Mesodermal cell (in vitro differentiated cells): ENCODE data around the gene PTBP1.
"Not testable (repeated sequence)": the region's sequence is repeated elsewhere in the genome, so short reads cannot be mapped to it uniquely, and the experiment has no call there.

Experiments
- H3K27ac ChIP-seq: 2 replicates; pipeline ENCODE4 v1.7.0; 2013; ENCODE audit warnings: mild to moderate bottlenecking, low read depth, low read length, moderate library complexity; ENCODE audit not compliant: severe bottlenecking
- H3K36me3 ChIP-seq: 2 replicates; pipeline ENCODE4 v1.7.1; 2013; ENCODE audit warnings: mild to moderate bottlenecking, low read length, moderate library complexity; ENCODE audit not compliant: control insufficient read depth, insufficient read depth
- H3K4me1 ChIP-seq: one replicate; pipeline ENCODE4 v1.7.1; 2013; ENCODE audit warnings: mild to moderate bottlenecking, low read length; ENCODE audit not compliant: insufficient read depth, control insufficient read depth, poor library complexity, severe bottlenecking
- H3K4me3 ChIP-seq: 2 replicates; pipeline ENCODE4 v1.7.0; 2013; ENCODE audit warnings: low read length, control low read depth, mild to moderate bottlenecking; ENCODE audit not compliant: insufficient read depth, poor library complexity, severe bottlenecking; ENCODE audit errors: extremely low read depth
- H3K9me3 ChIP-seq: 2 replicates; pipeline ENCODE4 v1.7.1; 2013; ENCODE audit warnings: mild to moderate bottlenecking, low read length, moderate library complexity; ENCODE audit not compliant: control insufficient read depth
- WGBS, 2 experiments: methylation state at CpG; one replicate each; pipeline ENCODE4 v1.1.5; 2013; ENCODE audit warnings: missing lambda C conversion rate in 2 of 2; ENCODE audit not compliant: insufficient coverage in 2 of 2; 5-methylcytosine and 5-hydroxymethylcytosine counted together

Gene PTBP1

DNA sequence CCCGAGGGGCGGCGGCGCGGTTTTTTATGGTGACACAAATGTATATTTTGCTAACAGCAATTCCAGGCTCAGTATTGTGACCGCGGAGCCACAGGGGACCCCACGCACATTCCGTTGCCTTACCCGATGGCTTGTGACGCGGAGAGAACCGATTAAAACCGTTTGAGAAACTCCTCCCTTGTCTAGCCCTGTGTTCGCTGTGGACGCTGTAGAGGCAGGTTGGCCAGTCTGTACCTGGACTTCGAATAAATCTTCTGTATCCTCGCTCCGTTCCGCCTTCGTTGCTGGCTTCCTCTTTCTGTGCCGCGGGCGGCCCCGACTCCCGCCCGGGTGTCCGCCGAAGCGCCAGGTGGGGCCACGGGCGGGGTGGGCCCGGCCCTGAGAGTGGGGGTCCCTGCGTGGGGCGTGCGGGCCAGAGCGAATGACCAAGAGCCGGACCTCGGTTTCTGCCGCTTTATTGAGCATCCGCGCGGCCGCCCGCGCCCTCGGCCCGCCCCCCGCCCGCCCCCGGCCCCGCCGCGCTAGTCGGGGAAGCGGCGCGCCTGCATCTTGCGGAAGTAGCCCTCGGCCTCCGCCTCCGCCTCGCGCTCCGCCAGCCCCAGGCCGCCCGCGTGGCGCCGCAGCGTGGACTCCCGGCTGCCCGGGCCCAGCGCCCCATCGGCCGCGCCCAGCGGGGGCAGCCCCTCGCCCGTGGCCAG is 14.9 kb downstream of the PTBP1 start:
- H3K36me3 ChIP-seq = peaks cover 70% of the 10 kb centered on the region
- H3K9me3 ChIP-seq = no peaks in the 10 kb centered on the region
- no peaks in the 10 kb centered on the region for H3K4me1 ChIP-seq
- 97 to 98% methylated on average over 65 to 80 of the region's 80 CpGs for WGBS, 2 experiments
- H3K27ac ChIP-seq = no peak overlapping the region
- H3K4me3 ChIP-seq = no peak overlapping the region

DNA sequence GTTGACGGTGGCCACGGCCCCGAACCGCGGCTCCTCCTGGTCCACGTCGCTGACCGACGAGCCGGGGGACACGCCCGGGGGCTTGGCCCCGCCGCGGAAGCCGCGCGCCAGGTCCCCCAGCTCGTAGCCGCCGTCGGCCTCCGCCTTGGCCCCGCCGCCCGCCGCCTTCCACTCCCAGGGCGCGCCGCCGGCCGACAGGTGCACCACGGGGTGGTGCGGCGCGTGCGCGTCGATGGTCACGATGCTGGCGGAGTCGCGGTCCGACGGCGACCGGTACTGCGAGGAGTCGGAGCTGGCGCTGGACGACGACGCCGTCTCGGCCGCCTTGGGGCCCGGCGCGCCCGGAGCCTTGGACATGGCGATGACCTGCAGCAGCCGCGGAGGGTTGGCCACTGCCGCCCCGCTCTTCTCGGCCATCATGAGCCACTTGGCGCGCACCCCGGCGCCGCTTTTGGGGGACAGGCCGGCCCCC is 15.5 kb downstream of the PTBP1 start:
- H3K4me3 ChIP-seq = no peak overlapping the region
- H3K27ac ChIP-seq = no peak overlapping the region
- WGBS, 2 experiments = 95 to 97% methylated on average over 72 of the region's 72 CpGs
- H3K36me3 ChIP-seq = peaks cover 64% of the 10 kb centered on the region
- H3K9me3 ChIP-seq = no peaks in the 10 kb centered on the region
- H3K4me1 ChIP-seq = no peaks in the 10 kb centered on the region

DNA sequence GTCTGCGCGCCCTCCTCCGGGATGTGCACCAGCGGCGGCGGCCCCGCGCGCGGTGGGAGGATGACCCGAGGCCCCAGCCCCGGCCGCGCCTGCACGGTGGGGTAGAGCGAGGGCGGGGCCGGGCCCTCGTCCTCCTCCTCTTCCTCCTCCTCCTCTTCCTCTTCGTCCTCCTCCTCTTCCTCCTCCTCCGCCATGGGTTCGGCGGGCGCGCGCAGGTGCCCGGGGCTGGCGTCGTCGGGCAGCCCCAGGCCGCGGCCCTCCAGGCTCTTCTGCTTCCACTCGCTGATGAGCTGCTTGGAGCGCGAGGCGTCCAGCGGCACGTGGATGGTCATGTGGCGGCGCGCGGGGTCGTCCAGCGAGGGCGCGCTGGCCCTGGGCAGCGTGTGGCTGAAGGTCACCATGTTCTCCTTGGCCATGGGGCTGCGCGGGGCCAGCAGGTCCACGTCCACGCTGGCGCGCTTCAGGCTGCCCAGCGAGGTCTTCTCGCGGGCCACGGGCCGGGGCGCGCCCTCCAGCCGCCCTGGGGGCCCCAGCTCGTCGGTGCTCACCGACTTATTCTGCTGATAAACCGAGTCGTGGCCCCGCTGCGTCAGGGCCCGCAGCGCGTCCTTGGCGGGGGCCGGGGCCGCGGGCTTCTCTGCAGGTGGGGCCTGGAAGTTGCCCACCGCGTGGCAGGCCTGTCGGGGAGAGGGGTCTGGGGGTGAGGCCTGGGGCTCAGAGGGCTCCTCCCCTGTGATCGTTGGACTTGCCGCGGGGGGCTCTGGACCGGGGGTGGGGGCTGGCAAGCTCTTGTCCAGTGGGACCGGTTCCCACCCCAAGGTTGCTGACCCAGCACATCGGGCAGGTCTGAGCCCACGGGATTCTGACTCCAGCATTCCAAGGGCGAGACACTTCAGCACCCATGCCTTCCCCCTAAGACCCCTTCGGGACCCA is 16.2 kb downstream of the PTBP1 start:
- H3K9me3 ChIP-seq = no peaks in the 10 kb centered on the region
- peaks cover 57% of the 10 kb centered on the region for H3K36me3 ChIP-seq
- WGBS, 2 experiments = 97% methylated on average over 55 to 69 of the region's 87 CpGs
- H3K4me3 ChIP-seq = no peak overlapping the region
- H3K27ac ChIP-seq = no peak overlapping the region
- no peaks in the 10 kb centered on the region for H3K4me1 ChIP-seq

DNA sequence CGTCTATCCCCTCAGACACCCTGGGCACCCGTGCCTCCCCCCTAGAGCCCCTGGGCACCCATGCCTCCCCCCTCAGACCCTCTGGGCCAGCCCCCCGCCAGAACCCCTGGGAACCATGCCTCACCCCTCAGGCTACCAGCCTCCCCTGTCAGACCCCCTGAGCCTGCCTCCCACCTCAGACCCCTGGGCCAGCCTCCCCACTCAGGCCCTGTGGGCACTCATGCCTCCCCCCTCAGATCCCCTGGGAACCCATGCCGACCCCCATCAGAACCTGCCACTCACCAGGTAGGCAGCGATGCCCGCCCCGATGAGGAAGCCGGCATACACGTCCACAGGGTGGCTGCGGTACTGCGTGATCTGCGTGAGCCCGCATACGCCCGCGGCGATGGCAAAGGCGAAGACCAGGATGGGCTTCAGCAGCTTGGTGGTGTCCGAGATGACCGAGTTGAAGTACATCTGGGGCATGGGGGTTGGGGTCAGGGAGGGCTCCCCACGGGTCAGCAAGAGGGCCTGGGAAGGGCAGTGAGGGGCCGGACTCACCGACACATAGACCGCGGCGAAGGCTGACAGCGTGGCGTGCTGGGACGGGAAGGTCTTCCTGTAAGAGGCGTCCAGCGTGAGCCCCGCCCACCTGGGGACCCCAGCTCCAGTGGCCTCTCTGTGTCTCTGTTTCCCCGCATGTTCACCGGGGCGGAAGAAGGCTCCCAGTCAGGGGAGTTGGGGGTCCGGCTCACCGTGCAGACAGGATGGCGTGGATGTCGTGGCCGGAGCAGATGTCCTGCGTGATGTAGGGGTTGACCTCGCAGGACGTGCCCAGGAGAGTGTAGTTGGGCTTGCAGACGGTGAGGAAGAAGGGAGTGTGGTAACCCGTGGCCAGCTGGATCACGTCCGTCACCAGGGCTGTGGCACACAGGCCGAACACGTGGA is 17.2 kb downstream of the PTBP1 start:
- no peaks in the 10 kb centered on the region for H3K4me1 ChIP-seq
- no peaks in the 10 kb centered on the region for H3K9me3 ChIP-seq
- H3K4me3 ChIP-seq = no peak overlapping the region
- 97% methylated on average over 39 to 46 of the region's 49 CpGs for WGBS, 2 experiments
- H3K36me3 ChIP-seq = peaks cover 49% of the 10 kb centered on the region
- H3K27ac ChIP-seq = no peak overlapping the region

DNA sequence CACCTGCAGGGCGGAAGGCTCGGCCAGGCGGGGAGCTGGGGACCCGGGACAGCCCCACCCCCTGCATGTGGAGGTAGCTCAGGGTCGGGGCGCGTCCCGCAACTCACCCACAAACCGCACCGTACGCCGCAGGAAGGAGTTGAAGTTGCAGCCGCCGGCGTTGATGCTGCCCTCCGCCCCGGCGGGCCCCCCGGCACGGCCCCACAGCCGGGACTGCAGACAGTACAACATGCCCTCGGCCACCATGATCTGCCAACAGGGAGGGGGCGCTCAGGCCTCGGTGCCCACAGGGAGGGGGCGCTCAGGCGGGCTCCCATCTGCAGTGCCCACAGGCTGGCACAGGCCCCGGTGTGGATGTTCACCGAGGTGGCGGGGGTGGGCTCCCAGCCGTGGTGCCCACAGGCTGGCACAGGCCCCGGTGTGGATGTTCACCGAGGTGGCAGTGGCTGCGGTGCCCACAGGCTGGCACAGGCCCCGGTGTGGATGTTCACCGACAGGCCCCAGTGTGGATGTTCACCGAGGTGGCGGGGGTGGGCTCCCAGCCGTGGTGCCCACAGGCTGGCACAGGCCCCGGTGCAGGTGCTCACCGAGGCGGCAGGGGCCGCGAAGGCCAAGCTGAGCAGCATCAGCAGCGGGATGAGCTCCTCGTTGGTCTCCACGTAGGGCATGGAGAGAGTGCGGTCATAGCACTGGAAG is 18.0 kb downstream of the PTBP1 start:
- Histone ChIP-seq H3K27ac (no peak overlapping the region), H3K4me1 (no peaks in the 10 kb centered on the region), H3K9me3 (no peaks in the 10 kb centered on the region), H3K4me3 (no peak overlapping the region), H3K36me3 (peaks cover 42% of the 10 kb centered on the region)
- 96 to 97% methylated on average over 43 to 47 of the region's 47 CpGs for WGBS, 2 experiments

DNA sequence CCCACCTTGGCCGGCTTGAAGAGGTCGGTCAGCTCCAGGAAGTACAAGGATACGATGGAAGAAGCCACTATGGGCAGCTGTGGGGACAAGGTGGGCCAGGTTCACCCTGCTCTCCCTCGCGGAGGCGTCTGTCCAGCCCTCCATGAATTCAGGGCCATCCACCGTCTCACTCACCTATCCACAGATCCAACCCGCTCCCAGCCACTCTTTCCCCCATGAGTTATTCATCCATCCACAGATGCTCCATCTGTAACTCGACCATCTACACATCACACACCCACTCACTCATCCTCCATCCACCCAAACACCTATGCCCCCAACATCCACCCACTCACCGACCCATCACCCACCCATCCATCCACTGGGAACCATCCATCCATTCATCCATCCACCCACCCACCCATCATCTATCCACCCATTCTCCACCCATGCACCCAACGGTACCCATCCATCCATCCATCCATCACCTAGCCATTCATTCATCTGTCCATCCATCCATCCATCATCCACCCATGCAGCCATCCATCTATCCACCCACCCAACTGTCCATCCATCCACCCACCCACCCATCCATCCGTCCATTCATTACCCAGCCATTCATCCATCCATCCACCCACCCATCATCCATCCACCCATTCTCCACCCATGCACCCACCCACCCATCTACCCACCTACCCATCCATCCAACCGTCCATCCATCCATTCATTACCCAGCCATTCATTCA is 18.7 kb downstream of the PTBP1 start:
- 97 to 98% methylated on average over 12 to 13 of the region's 13 CpGs for WGBS, 2 experiments
- no peaks in the 10 kb centered on the region for H3K4me1 ChIP-seq
- H3K36me3 ChIP-seq = peaks cover 35% of the 10 kb centered on the region
- no peaks in the 10 kb centered on the region for H3K9me3 ChIP-seq
- H3K4me3 ChIP-seq = no peak overlapping the region
- H3K27ac ChIP-seq = no peak overlapping the region

DNA sequence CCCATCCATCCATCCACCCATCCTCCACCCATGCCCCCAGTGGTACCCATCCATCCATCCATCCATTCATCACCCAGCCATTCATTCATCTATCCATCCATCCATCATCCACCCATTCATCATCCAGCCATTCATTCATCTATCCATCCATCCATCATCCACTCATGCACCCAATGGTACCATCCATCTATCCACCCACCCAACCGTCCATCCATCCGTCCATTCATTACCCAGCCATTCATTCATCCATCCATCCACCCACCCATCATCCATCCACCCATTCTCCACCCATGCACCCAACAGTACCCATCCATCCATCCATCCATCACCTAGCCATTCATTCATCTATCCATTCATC is 19.2 kb downstream of the PTBP1 start:
- 96 to 100% methylated on average over 2 of the region's 2 CpGs for WGBS, 2 experiments
- H3K36me3 ChIP-seq = peaks cover 30% of the 10 kb centered on the region
- no peak overlapping the region for H3K4me3 ChIP-seq
- no peaks in the 10 kb centered on the region for H3K4me1 ChIP-seq
- H3K9me3 ChIP-seq = no peaks in the 10 kb centered on the region
- H3K27ac ChIP-seq = no peak overlapping the region

DNA sequence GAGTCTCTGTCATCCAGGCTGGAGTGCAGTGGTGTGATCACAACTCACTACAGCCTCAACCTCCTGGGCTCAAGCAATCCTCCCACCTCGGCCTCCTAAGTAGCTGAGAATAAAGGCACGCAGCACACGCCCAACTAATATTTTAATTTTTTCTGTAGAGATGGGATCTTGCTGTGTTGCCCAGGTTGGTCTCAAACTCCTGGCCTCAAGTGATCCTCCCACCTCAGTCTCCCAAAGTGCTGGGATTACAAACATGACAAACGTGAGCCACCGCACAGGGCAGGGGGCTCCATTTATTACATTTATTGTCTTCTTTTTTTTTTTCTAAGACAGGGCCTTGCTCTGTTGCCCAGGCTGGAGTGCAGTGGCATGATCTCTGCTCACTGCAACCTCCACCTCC is 23.0 kb downstream of the PTBP1 start:
- H3K4me1 ChIP-seq, H3K4me3 ChIP-seq, H3K27ac ChIP-seq, H3K36me3 ChIP-seq, H3K9me3 ChIP-seq: not testable (repeated sequence)
- WGBS, 2 experiments = 97 to 100% methylated on average over 2 to 3 of the region's 5 CpGs

DNA sequence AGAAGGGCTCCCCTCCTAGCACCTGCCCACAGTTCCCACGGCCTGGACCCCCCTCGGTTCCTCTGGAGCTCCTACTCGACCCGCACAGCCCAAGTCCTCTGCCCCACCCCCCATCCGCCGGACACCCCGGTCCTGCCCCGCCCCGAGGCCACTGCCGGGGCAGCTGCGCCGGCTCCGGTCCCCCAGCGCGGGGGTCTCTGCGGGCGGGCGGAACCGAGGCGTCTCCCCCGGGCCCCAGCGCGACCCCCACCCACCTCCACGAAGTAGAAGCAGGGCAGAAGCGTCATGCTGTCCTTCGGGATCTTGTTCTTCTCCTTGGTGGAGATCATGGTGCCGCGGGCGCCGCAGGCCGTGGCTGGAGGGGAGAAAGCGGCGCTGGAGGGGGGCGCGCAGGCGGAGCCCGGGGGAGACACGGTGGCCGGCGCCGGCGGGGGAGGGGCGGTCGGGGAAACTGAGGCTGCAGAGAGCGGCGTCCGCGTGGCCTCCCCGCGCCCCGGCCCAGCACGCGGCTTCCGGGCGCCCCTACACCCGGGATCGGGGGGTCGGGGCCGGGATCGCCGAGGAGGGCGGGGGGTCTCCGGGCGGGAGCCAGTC is 24.1 kb downstream of the PTBP1 start:
- peak overlapping the region; percentile 16 for H3K27ac ChIP-seq
- WGBS, 2 experiments = 0% methylated on average over 15 to 38 of the region's 64 CpGs
- peaks cover 6% of the 10 kb centered on the region for H3K36me3 ChIP-seq
- no peaks in the 10 kb centered on the region for H3K9me3 ChIP-seq
- no peaks in the 10 kb centered on the region for H3K4me1 ChIP-seq
- peak overlapping the region; percentile 68 for H3K4me3 ChIP-seq
